Endothelial cell of hepatic sinusoid (primary cell): Measurements from ENCODE around the gene JUN.
"Not testable (repeated sequence)": the region's sequence is repeated elsewhere in the genome, so short reads cannot be mapped to it uniquely, and the experiment has no call there.

Experiments used
- in situ Hi-C: cut with HindIII; loops from 2 replicates; pipeline ENCODE4 v1.10.0; 2017; ENCODE audit warnings: low sequenced_read_pairs

The JUN gene

GRCh38 chr1:58809325-58810010 lies 25.6 kb upstream of the JUN start:
- in situ Hi-C loops: no loop called here

DNA sequence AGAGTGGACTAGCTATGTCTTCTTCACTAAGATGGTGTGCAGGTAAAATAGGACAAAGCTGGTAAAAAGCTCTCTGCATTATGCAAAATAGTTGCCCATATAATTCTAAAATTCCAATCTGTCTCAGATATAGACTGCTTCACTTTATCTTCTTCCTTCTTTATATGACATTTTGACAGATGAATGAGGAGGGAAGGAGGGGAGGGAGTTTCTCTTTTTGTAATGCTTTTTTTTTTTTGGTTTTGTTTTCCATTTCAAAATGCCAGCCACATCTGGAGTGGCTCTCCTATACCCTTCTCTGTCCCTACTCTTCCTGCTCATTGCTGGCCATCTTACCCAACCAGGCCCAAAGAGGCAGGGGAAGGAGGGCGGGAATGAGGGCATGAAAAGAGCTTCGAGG lies 24.2 kb upstream of the JUN start:
- in situ Hi-C loops: no loop called here

- in situ Hi-C loops: no loop called here
Measured at GRCh38 chr1:58805716-58806571, 22.1 kb upstream of the JUN start.

GRCh38 chr1:58804853-58805565 lies 21.2 kb upstream of the JUN start:
- in situ Hi-C loops: no loop called here

GRCh38 chr1:58803858-58804257 lies 20.0 kb upstream of the JUN start:
- in situ Hi-C loops: no loop called here

DNA sequence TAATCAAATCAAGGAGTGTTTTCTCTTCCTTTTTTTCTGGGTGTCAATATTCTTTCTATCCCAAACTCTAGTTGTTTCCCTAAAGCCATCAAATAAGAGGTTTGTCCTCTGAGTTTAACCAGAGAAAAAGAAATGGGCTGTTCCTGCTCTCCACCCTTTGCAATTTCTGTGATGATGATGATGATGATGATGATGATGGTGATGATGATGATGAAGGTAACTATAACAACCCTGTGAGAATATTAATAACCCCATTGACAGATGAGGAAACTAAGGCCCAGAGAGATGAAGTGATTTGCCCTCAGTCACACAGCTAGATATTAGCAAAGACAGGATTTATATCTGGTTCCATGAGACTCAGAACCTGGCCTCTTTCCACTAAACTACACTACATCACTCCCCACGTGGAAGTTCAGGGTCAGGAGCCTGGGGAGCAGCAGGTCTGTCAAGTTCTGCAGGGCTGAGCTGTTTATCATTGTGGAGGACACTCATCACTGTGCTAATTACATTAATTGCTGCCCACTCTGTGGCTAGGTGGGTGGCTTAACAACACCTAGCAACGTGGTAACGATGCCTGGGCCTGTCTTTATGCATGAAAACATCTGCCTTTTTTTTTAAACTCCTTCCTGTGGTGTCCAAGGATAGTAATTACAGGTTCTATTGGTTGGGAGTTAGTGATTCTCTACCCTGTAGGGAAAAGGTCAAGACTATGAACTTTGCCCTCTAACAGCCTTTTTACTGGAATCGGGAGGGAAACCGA lies 19.0 kb upstream of the JUN start:
- in situ Hi-C loops: no loop called here

- in situ Hi-C loops: not testable (repeated sequence)
Measured at GRCh38 chr1:58801286-58801685, 17.4 kb upstream of the JUN start.

DNA sequence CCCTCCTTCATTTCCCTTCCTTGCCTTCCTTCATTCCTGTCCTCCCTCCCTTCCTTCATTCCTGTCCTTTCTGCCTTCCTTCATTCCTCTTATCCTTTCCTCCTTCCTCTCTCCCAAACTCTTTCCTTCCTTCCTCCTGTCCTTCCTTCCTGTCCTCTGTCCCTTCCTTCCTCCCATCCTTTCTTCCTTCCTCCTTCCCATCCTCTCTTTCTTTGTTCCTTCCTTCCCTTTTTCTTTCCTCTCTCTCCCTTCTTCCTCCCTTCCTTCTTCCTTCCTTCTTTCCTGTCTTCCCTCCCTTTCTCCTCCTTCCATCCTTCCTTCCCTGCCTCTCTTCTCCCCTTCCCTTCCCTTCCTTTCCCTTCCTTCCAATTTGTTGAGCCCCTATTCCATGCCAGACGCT lies 15.8 kb upstream of the JUN start:
- in situ Hi-C loops: no loop called here

- in situ Hi-C loops: no loop called here
Measured at GRCh38 chr1:58798910-58799442, 15.1 kb upstream of the JUN start.

GRCh38 chr1:58796416-58796815 lies 12.6 kb upstream of the JUN start:
- in situ Hi-C loops: no loop called here

DNA sequence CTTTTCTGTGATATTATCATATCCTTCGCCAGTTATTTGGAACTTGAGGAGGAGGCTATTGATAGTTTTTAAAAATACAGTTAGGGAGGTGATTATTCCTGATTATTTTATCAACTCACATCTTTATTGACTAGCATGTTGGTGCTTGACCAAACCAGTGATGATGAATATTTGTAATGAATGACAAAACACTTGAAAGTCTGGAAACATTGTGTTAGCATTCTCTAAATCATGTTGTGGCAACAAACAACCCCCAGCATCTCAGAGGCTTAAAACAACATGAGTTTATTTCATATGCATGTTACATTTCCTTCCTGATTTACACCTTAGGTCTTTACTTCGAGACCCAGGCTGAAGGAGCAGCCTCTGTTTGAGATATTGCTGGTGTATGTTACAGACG lies 10.7 kb upstream of the JUN start:
- in situ Hi-C loops: no loop called here

GRCh38 chr1:58792846-58793245 lies 9.0 kb upstream of the JUN start:
- in situ Hi-C loops: no loop called here

GRCh38 chr1:58791106-58791505 lies 7.3 kb upstream of the JUN start:
- in situ Hi-C loops: no loop called here

DNA sequence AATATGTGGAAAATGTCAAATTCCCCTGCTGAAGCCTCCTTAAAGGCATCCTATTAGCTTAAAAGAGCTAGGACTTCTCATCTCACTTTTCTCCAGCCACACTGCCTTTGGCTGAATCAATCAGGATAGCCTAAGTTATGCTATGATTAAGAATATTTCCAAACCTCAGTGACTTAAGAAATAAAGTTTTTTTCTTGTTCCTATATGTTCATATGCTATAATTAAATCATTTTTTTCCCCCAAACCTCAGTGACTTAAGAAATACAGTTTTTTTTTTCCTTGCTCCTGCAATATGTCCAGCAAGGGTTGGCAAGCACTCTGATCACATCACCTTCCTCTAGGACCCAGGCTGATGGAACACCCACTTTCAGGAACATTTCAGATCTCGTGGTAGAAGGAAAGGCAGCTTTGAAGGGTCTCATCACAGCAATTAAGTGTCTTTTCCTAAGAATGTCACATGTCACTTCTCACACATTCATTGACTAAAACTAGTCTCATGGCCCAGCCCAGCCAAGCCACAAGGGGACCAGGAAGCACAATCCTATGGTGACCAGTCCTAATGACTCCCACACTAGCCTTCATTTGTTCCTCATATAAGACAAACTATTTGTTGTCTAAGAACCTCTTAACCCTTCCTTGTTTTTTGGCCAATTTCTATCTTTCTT lies 6.3 kb upstream of the JUN start:
- in situ Hi-C loops: loop anchor here (5.0 to 10.0 kb wide), 4 partner anchors 57 to 907 kb away; no protein-coding TSS in a partner anchor

- in situ Hi-C loops: loop anchor here (5.0 to 10.0 kb wide), 4 partner anchors 58 to 908 kb away; no protein-coding TSS in a partner anchor
Measured at GRCh38 chr1:58789322-58789856, 5.5 kb upstream of the JUN start.

DNA sequence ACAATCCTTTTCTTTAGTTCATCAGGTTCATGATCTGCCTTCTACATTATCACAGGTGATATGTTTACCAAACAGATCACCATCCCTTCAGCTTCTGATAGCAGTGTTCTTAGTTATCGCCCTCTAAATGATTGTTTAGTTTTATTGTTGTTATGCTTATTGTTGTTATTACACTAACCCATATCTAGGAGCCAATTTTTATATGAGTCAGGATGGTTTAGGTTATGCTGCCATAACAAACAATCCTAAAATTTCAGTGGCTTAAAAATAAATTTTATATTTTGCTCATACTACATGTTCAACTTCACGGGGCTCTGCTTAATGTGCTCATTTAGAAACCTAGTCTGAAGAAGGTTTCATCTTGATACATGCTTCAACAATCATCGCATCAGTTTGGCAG lies 4.4 kb upstream of the JUN start:
- in situ Hi-C loops: loop anchor here (5.0 to 10.0 kb wide), 4 partner anchors 59 to 909 kb away; no protein-coding TSS in a partner anchor

DNA sequence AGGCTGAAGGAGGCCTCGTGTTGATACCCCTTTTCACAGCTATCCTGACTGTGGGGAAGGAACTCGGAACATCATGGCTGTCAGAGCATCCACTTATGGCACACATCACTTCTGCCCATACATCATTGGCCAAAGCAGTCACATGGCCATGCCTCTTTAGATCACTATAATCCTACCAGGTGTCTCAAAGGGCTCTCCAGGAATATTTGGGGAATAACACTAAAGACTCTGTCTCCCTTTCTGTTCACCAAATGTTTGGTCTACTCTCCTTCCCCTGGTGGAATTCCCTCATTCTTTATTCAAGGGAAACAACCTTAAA lies 3.0 kb upstream of the JUN start:
- in situ Hi-C loops: loop anchor here (5.0 to 10.0 kb wide), 4 partner anchors 60 to 910 kb away; no protein-coding TSS in a partner anchor

DNA sequence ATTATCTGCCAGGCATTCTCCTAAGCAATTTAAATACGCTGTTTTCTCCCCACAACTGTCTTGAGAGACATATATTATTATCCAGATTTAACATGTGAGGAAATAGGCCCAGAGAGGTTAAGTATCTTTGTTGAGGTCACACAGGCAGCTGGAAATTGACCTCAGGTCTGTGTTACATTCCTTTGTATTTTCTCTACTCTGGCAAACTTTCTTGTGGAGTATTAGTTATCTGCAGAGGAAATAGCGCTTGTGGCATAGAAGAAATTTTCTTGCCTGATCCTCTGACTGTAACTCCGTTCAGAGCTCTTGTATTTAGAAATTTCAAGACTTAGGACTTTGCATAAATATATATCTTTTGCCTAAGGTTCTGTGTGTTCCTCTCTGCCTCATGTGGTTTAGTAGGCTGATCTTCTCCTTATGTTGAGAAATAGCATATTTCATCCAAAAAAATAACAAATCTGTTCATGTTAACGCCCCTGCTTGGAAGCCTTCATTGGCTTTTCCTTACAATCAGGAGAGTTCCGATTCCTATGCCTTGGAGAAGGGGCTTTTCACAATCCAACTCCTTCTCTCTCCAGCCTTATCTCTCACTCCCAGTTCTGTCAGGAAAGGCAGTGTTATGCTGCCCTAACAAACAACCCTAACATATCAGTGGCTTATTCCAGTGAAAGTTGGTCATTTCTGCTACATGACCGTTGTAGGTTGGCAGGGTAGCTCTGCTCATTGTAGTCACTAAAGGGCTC lies 2.5 kb upstream of the JUN start:
- in situ Hi-C loops: loop anchor here (5.0 to 10.0 kb wide), 4 partner anchors 61 to 911 kb away; no protein-coding TSS in a partner anchor
